DOHH2 (cell line): ENCODE results near the gene FIGN.

Experiments used
- H3F3A ChIP-seq: fragments of 200-600 bp; sonication (generic), shearing (Covaris generic); 2 replicates; pipeline ENCODE4 v1.6.0; 2016; ENCODE audit warnings: antibody characterized with exemption, mild to moderate bottlenecking; ENCODE audit not compliant: control insufficient read depth, insufficient read depth
- H3K27ac ChIP-seq: fragments of 200-600 bp; sonication (generic); 2 replicates; pipeline ENCODE4 v1.5.1; 2014; ENCODE audit warnings: low read depth, mild to moderate bottlenecking, low read length, moderate library complexity
- H3K27me3 ChIP-seq: fragments of 200-600 bp; sonication (generic); 2 replicates; pipeline ENCODE4 v1.6.1; 2014; ENCODE audit warnings: mild to moderate bottlenecking, low read length, mixed read lengths; ENCODE audit not compliant: control insufficient read depth
- H3K36me3 ChIP-seq: fragments of 200-600 bp; sonication (generic); 2 replicates; pipeline ENCODE4 v1.6.1; 2014; ENCODE audit warnings: mild to moderate bottlenecking, low read length, moderate library complexity, mixed read lengths; ENCODE audit not compliant: control insufficient read depth
- H3K4me1 ChIP-seq: fragments of 200-600 bp; sonication (generic); 2 replicates; pipeline ENCODE4 v1.6.1; 2014; ENCODE audit warnings: mild to moderate bottlenecking, low read length, mixed read lengths; ENCODE audit not compliant: control insufficient read depth
- H3K4me2 ChIP-seq: fragments of 200-600 bp; sonication (generic); 2 replicates; pipeline ENCODE4 v1.6.0; 2014; ENCODE audit warnings: mild to moderate bottlenecking, low read length, moderate library complexity
- H3K4me3 ChIP-seq: fragments of 200-600 bp; sonication (generic); 2 replicates; pipeline ENCODE4 v1.5.1; 2014; ENCODE audit warnings: mild to moderate bottlenecking, low read length, mixed read lengths
- H3K79me2 ChIP-seq: fragments of 200-600 bp; sonication (generic); 2 replicates; pipeline ENCODE4 v1.6.1; 2014; ENCODE audit warnings: mild to moderate bottlenecking, low read length, mixed read lengths; ENCODE audit not compliant: control insufficient read depth
- H3K9me2 ChIP-seq: fragments of 200-600 bp; sonication (generic); replicated peaks from 2 replicates; pipeline ENCODE4 v1.6.1; 2014; ENCODE audit warnings: mild to moderate bottlenecking, low read length, mixed read lengths; ENCODE audit not compliant: control insufficient read depth
- H3K9me3 ChIP-seq: fragments of 200-600 bp; sonication (generic); 2 replicates; pipeline ENCODE4 v1.6.1; 2014; ENCODE audit warnings: antibody characterized with exemption, low read length, mixed read lengths; ENCODE audit not compliant: control insufficient read depth, insufficient read depth
- H4K20me1 ChIP-seq: fragments of 200-600 bp; sonication (generic); 2 replicates; pipeline ENCODE4 v1.6.0; 2014; ENCODE audit warnings: low read depth, mild to moderate bottlenecking, antibody characterized with exemption, low read length, moderate library complexity; ENCODE audit not compliant: control insufficient read depth, insufficient read depth
- CTCF ChIP-seq: fragments of 200-600 bp; sonication (generic); IDR thresholded peaks from one replicate; pipeline ENCODE4 v1.5.1; 2014; ENCODE audit warnings: antibody characterized with exemption, mild to moderate bottlenecking, low read depth, low read length; ENCODE audit not compliant: poor library complexity, severe bottlenecking
- EZH2phosphoT487 ChIP-seq: fragments of 200-600 bp; sonication (generic); IDR thresholded peaks from 2 replicates; pipeline ENCODE4 v1.6.1; 2017; ENCODE audit warnings: borderline replicate concordance, mild to moderate bottlenecking, antibody characterized with exemption, low read length, moderate library complexity, mixed read lengths

Gene FIGN

GRCh38 chr2:163682695-163683094, 53.1 kb downstream of the FIGN start:
- Histone ChIP-seq H3K4me1 (no peaks in the 10 kb centered on the region), H3K9me3 (no peaks in the 10 kb centered on the region), H3K4me3 (no peak overlapping the region), H3K27me3 (no peaks in the 10 kb centered on the region), H3K9me2 (no peaks in the 10 kb centered on the region), H3K79me2 (no peaks in the 10 kb centered on the region), H3K4me2 (no peak overlapping the region), H3K36me3 (no peaks in the 10 kb centered on the region), H3K27ac (no peak overlapping the region), H4K20me1 (no peaks in the 10 kb centered on the region), H3F3A (no peaks in the 10 kb centered on the region)
- TF ChIP-seq EZH2phosphoT487 = no peak
- no peak for TF ChIP-seq CTCF

DNA sequence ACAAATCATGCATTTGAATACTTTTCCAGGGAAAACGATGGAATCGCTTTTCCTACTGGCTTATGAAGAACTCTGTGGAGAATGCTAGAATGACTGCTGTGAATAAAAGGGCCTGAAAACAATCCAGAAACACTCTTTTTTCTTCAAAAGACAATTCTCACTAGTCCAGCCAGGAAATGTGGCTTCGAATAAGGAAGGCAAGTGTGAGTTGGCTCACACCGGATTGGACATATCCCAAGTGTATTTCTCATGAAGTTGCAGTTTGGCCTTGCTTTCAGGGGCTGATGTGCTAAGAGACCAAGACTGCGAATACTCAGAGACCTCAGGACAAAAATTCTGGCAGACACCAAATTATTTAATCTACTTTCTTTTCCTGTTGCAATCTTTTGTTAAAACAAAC, 54.1 kb downstream of the FIGN start:
- H4K20me1 ChIP-seq = no peaks in the 10 kb centered on the region
- H3K79me2 ChIP-seq = no peaks in the 10 kb centered on the region
- H3K4me3 ChIP-seq = no peak overlapping the region
- no peaks in the 10 kb centered on the region for H3F3A ChIP-seq
- H3K27ac ChIP-seq = no peak overlapping the region
- no peaks in the 10 kb centered on the region for H3K4me1 ChIP-seq
- no peak overlapping the region for H3K4me2 ChIP-seq
- H3K27me3 ChIP-seq = no peaks in the 10 kb centered on the region
- TF ChIP-seq EZH2phosphoT487 (no peak), CTCF (no peak)
- H3K9me3 ChIP-seq = no peaks in the 10 kb centered on the region
- no peaks in the 10 kb centered on the region for H3K9me2 ChIP-seq
- no peaks in the 10 kb centered on the region for H3K36me3 ChIP-seq

DNA sequence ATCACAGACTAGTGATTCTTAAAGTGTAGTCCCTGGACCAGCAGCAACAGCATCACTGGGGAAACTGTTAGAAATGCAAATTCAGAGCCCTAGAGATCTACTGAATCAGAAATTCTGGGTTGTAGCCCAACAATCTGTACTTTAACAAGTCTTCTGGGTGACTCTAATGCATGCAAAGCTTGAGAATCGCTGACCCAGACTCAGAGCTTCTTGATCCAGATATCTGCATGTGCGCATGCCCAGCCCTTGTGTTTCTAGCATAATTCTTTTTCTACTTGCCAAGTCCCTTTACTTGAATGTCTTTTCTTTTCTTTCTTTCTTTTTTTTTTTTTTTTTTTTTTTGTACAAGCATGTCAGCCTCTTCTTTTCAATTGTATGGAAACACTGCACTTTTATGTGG, 60.4 kb downstream of the FIGN start:
- Histone ChIP-seq H3F3A (no peaks in the 10 kb centered on the region), H3K27me3 (no peaks in the 10 kb centered on the region), H3K9me2 (no peaks in the 10 kb centered on the region), H3K27ac (no peak overlapping the region), H3K4me1 (no peaks in the 10 kb centered on the region), H3K36me3 (no peaks in the 10 kb centered on the region), H3K4me2 (no peak overlapping the region), H3K9me3 (no peaks in the 10 kb centered on the region), H4K20me1 (no peaks in the 10 kb centered on the region), H3K79me2 (no peaks in the 10 kb centered on the region), H3K4me3 (no peak overlapping the region)
- TF ChIP-seq CTCF (no peak), EZH2phosphoT487 (no peak)

DNA sequence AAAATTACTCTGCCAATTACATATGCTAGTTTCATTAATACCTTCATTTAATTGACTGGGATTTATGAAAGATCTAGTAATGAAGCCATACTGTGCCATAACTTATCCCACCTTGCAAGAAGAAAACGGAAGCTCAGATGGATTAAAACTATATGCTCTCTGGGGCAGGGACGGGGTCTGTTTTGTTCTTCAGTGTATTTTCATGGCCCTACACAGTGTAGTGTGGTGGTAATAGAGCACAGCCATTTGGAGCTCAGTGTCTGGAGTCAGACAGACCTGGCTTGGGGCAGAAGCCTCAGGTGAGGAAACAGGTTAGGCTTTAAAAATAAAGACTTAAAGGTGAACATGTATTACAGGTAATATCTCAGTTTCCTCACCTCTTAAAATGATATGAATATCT, 62.3 kb downstream of the FIGN start:
- Histone ChIP-seq H3F3A (no peaks in the 10 kb centered on the region), H3K4me3 (no peak overlapping the region), H3K4me2 (no peak overlapping the region), H3K27ac (no peak overlapping the region), H3K9me2 (no peaks in the 10 kb centered on the region), H4K20me1 (no peaks in the 10 kb centered on the region), H3K79me2 (no peaks in the 10 kb centered on the region), H3K27me3 (no peaks in the 10 kb centered on the region), H3K36me3 (no peaks in the 10 kb centered on the region), H3K4me1 (no peaks in the 10 kb centered on the region), H3K9me3 (no peaks in the 10 kb centered on the region)
- TF ChIP-seq CTCF (no peak), EZH2phosphoT487 (no peak)
